HG02870 (cell line): ENCODE data around the gene SH3YL1.

ENCODE experiments used
- ATAC-seq: cut with Tn5 transposase; IDR thresholded peaks from one replicate; pipeline ENCODE4 v1.9.1; 2021; ENCODE audit warnings: mild to moderate bottlenecking, moderate library complexity; ENCODE audit not compliant: unreplicated experiment

SH3YL1 gene

GRCh38 chr2:263774-264492 is at the start of gene SH3YL1:
TSS of gene SH3YL1 (minus strand) at chr2:264032. CDS start at chr2:263984, 48 bp downstream.
- ATAC-seq: peak; percentile 19

- no peak for ATAC-seq
Observed at GRCh38 chr2:310994-311393, 47.2 kb upstream of the SH3YL1 start.

GRCh38 chr2:309954-310510 is 46.2 kb upstream of the SH3YL1 start:
- no peak for ATAC-seq

- ATAC-seq: no peak
Observed at GRCh38 chr2:309148-309953, 45.5 kb upstream of the SH3YL1 start.

- ATAC-seq: no peak
Observed at GRCh38 chr2:305366-305765, 41.5 kb upstream of the SH3YL1 start.

- no peak for ATAC-seq
Observed at GRCh38 chr2:296354-296753, 32.5 kb upstream of the SH3YL1 start.

- ATAC-seq: no peak
Observed at GRCh38 chr2:295090-295489, 31.3 kb upstream of the SH3YL1 start.

GRCh38 chr2:290090-290722 is 26.4 kb upstream of the SH3YL1 start:
- no peak for ATAC-seq

- ATAC-seq: no peak
Observed at GRCh38 chr2:289362-290089, 25.7 kb upstream of the SH3YL1 start.

GRCh38 chr2:288758-289361 is 25.0 kb upstream of the SH3YL1 start:
- no peak for ATAC-seq

GRCh38 chr2:287911-288757 is 24.3 kb upstream of the SH3YL1 start, which contains the start of gene ALKAL2:
TSS of gene ALKAL2 (minus strand) at chr2:288091. CDS start at chr2:287835, 256 bp downstream.
- no peak for ATAC-seq

- peak; percentile 34 for ATAC-seq
Observed at GRCh38 chr2:287471-287885, 23.6 kb upstream of the SH3YL1 start.

GRCh38 chr2:286774-287392 is 23.1 kb upstream of the SH3YL1 start:
- no peak for ATAC-seq

- no peak for ATAC-seq
Observed at GRCh38 chr2:286035-286434, 22.2 kb upstream of the SH3YL1 start.

GRCh38 chr2:285531-285930 is 21.7 kb upstream of the SH3YL1 start:
- ATAC-seq: no peak

GRCh38 chr2:284896-285492 is 21.2 kb upstream of the SH3YL1 start:
- no peak for ATAC-seq

- no peak for ATAC-seq
Observed at GRCh38 chr2:283996-284794, 20.4 kb upstream of the SH3YL1 start.
